Measurements from ENCODE around the gene PAIP1.
"Not testable (repeated sequence)": the region's sequence is repeated elsewhere in the genome, so short reads cannot be mapped to it uniquely, and the experiment has no call there.

PAIP1 gene

GRCh38 chr5:43556857-43557542, at the start of gene PAIP1:
TSS of gene PAIP1 (minus strand) at chr5:43557077. CDS start at chr5:43556846, 231 bp downstream.
- H3K27ac Mint-ChIP-seq: peak within 1 kb of the TSS; percentile 89
- peaks cover 2% of the 10 kb centered on the region for H3K36me3 Mint-ChIP-seq (ENCODE audit: low read depth)
- no peaks in the 10 kb centered on the region for H3K9me3 Mint-ChIP-seq
- peaks cover 13% of the 10 kb centered on the region for H3K27me3 Mint-ChIP-seq (ENCODE audit: low read depth)
- H3K4me1 Mint-ChIP-seq (ENCODE audit: low read depth): peaks cover 14% of the 10 kb centered on the region
- H3K4me3 Mint-ChIP-seq: peak within 1 kb of the TSS; percentile 87

- H3K4me1 Mint-ChIP-seq (ENCODE audit: low read depth): peaks cover 32% of the 10 kb centered on the region
- peak overlapping the region; percentile 13 for H3K27ac Mint-ChIP-seq
- H3K27me3 Mint-ChIP-seq (ENCODE audit: low read depth): no peaks in the 10 kb centered on the region
- H3K4me3 Mint-ChIP-seq: no peak overlapping the region
- H3K36me3 Mint-ChIP-seq (ENCODE audit: low read depth): peaks cover 43% of the 10 kb centered on the region
- H3K9me3 Mint-ChIP-seq: no peaks in the 10 kb centered on the region
These were observed 49.5 kb upstream of the PAIP1 start for GRCh38 chr5:43606351-43606750.

- H3K4me1 Mint-ChIP-seq (ENCODE audit: low read depth): peaks cover 29% of the 10 kb centered on the region
- H3K9me3 Mint-ChIP-seq: no peaks in the 10 kb centered on the region
- peak overlapping the region; percentile 91 for H3K4me3 Mint-ChIP-seq
- H3K36me3 Mint-ChIP-seq (ENCODE audit: low read depth): peaks cover 33% of the 10 kb centered on the region
- H3K27me3 Mint-ChIP-seq (ENCODE audit: low read depth): no peaks in the 10 kb centered on the region
- H3K27ac Mint-ChIP-seq: no peak overlapping the region
These were observed 47.8 kb upstream of the PAIP1 start for GRCh38 chr5:43604699-43605098.

GRCh38 chr5:43603344-43604217, 46.7 kb upstream of the PAIP1 start:
- H3K27ac Mint-ChIP-seq: peak overlapping the region; percentile 84
- H3K36me3 Mint-ChIP-seq (ENCODE audit: low read depth): peaks cover 25% of the 10 kb centered on the region
- H3K4me1 Mint-ChIP-seq (ENCODE audit: low read depth): peaks cover 25% of the 10 kb centered on the region
- H3K4me3 Mint-ChIP-seq: peak overlapping the region; percentile 91
- H3K9me3 Mint-ChIP-seq: no peaks in the 10 kb centered on the region
- H3K27me3 Mint-ChIP-seq (ENCODE audit: low read depth): no peaks in the 10 kb centered on the region

GRCh38 chr5:43602461-43603343, 45.8 kb upstream of the PAIP1 start, which contains the start of gene NNT:
TSS of gene NNT (plus strand) at chr5:43603180. CDS start at chr5:43609196, 6,016 bp downstream.
- peaks cover 25% of the 10 kb centered on the region for H3K4me1 Mint-ChIP-seq (ENCODE audit: low read depth)
- no peaks in the 10 kb centered on the region for H3K9me3 Mint-ChIP-seq
- peak within 1 kb of the TSS; percentile 91 for H3K4me3 Mint-ChIP-seq
- H3K27ac Mint-ChIP-seq: peak within 1 kb of the TSS; percentile 93
- no peaks in the 10 kb centered on the region for H3K27me3 Mint-ChIP-seq (ENCODE audit: low read depth)
- peaks cover 26% of the 10 kb centered on the region for H3K36me3 Mint-ChIP-seq (ENCODE audit: low read depth)

GRCh38 chr5:43601454-43602260, 44.8 kb upstream of the PAIP1 start:
- Mint-ChIP-seq H3K4me3 (peak overlapping the region; percentile 37), H3K36me3 (ENCODE audit: low read depth) (peaks cover 21% of the 10 kb centered on the region), H3K27ac (peak overlapping the region; percentile 36), H3K4me1 (ENCODE audit: low read depth) (peaks cover 25% of the 10 kb centered on the region), H3K9me3 (no peaks in the 10 kb centered on the region), H3K27me3 (ENCODE audit: low read depth) (no peaks in the 10 kb centered on the region)

GRCh38 chr5:43598927-43599326, 42.0 kb upstream of the PAIP1 start:
- peaks cover 13% of the 10 kb centered on the region for H3K36me3 Mint-ChIP-seq (ENCODE audit: low read depth)
- H3K4me3 Mint-ChIP-seq; H3K9me3 Mint-ChIP-seq; H3K27ac Mint-ChIP-seq; H3K27me3 Mint-ChIP-seq (ENCODE audit: low read depth): not testable (repeated sequence)
- H3K4me1 Mint-ChIP-seq (ENCODE audit: low read depth): peaks cover 19% of the 10 kb centered on the region

GRCh38 chr5:43592363-43592762, 35.5 kb upstream of the PAIP1 start:
- peaks cover 8% of the 10 kb centered on the region for H3K36me3 Mint-ChIP-seq (ENCODE audit: low read depth)
- H3K27ac Mint-ChIP-seq: no peak overlapping the region
- H3K9me3 Mint-ChIP-seq: no peaks in the 10 kb centered on the region
- no peak overlapping the region for H3K4me3 Mint-ChIP-seq
- peaks cover 2% of the 10 kb centered on the region for H3K4me1 Mint-ChIP-seq (ENCODE audit: low read depth)
- H3K27me3 Mint-ChIP-seq (ENCODE audit: low read depth): no peaks in the 10 kb centered on the region

GRCh38 chr5:43590700-43591099, 33.8 kb upstream of the PAIP1 start:
- H3K4me3 Mint-ChIP-seq: no peak overlapping the region
- H3K9me3 Mint-ChIP-seq: no peaks in the 10 kb centered on the region
- peaks cover 2% of the 10 kb centered on the region for H3K4me1 Mint-ChIP-seq (ENCODE audit: low read depth)
- no peak overlapping the region for H3K27ac Mint-ChIP-seq
- H3K27me3 Mint-ChIP-seq (ENCODE audit: low read depth): no peaks in the 10 kb centered on the region
- H3K36me3 Mint-ChIP-seq (ENCODE audit: low read depth): peaks cover 8% of the 10 kb centered on the region

GRCh38 chr5:43589310-43589709, 32.4 kb upstream of the PAIP1 start:
- no peak overlapping the region for H3K4me3 Mint-ChIP-seq
- no peak overlapping the region for H3K27ac Mint-ChIP-seq
- H3K36me3 Mint-ChIP-seq (ENCODE audit: low read depth): peaks cover 8% of the 10 kb centered on the region
- no peaks in the 10 kb centered on the region for H3K27me3 Mint-ChIP-seq (ENCODE audit: low read depth)
- H3K9me3 Mint-ChIP-seq: no peaks in the 10 kb centered on the region
- H3K4me1 Mint-ChIP-seq (ENCODE audit: low read depth): peaks cover 2% of the 10 kb centered on the region

GRCh38 chr5:43588842-43589241, 32.0 kb upstream of the PAIP1 start:
- Mint-ChIP-seq H3K27ac (no peak overlapping the region), H3K9me3 (no peaks in the 10 kb centered on the region), H3K36me3 (ENCODE audit: low read depth) (peaks cover 8% of the 10 kb centered on the region), H3K4me1 (ENCODE audit: low read depth) (peaks cover 2% of the 10 kb centered on the region), H3K4me3 (no peak overlapping the region), H3K27me3 (ENCODE audit: low read depth) (no peaks in the 10 kb centered on the region)

GRCh38 chr5:43584166-43584699, 27.4 kb upstream of the PAIP1 start:
- no peaks in the 10 kb centered on the region for H3K9me3 Mint-ChIP-seq
- H3K36me3 Mint-ChIP-seq (ENCODE audit: low read depth): peaks cover 5% of the 10 kb centered on the region
- no peak overlapping the region for H3K4me3 Mint-ChIP-seq
- no peaks in the 10 kb centered on the region for H3K4me1 Mint-ChIP-seq (ENCODE audit: low read depth)
- no peak overlapping the region for H3K27ac Mint-ChIP-seq
- H3K27me3 Mint-ChIP-seq (ENCODE audit: low read depth): no peaks in the 10 kb centered on the region

GRCh38 chr5:43583724-43584123, 26.8 kb upstream of the PAIP1 start:
- no peaks in the 10 kb centered on the region for H3K27me3 Mint-ChIP-seq (ENCODE audit: low read depth)
- no peak overlapping the region for H3K4me3 Mint-ChIP-seq
- no peaks in the 10 kb centered on the region for H3K4me1 Mint-ChIP-seq (ENCODE audit: low read depth)
- no peak overlapping the region for H3K27ac Mint-ChIP-seq
- H3K9me3 Mint-ChIP-seq: no peaks in the 10 kb centered on the region
- H3K36me3 Mint-ChIP-seq (ENCODE audit: low read depth): peaks cover 5% of the 10 kb centered on the region

All from T-helper 1 cell treated with Interleukin-12 subunit alpha and Interleukin-12 subunit beta and Interleukin-4 antibody, amounts not matched to agents 30 μg/mL and 1 μg/mL, for 36 hours (primary cell).